GM12878 (cell line): ENCODE data around the gene CD101. TPM values are rescaled to one million over a fixed set of nuclear protein-coding genes. Genes with fewer than 3 reads are reported as not detected.

Source experiments
- ATAC-seq: fragments of 200-7000 bp; cut with Tn5 transposase; 3 replicates; pipeline ENCODE4 v1.9.1; 2020; ENCODE audit warnings: mild to moderate bottlenecking, moderate library complexity
- BruUV-seq: library from RNA; stranded (reverse); fragments of 400-500 nt; replicated peaks from 2 replicates; lab custom pipeline; 2021; lab: Mats Ljungman, UMichigan
- CTCF ChIA-PET: fragments of 300-600 bp; sonication (Branson Sonifier 250); formaldehyde crosslinking; extraction: SDS; loops from one replicate; lab custom pipeline; 2021; ENCODE audit warnings: inconsistent platforms; lab: Yijun Ruan, JAX
- POLR2A ChIA-PET: fragments of 350-600 bp; formaldehyde crosslinking; extraction: SDS; loops from one replicate; lab custom pipeline; 2021; ENCODE audit warnings: inconsistent platforms; lab: Charles Lee
- RAD21 ChIA-PET: fragments of 300-600 bp; sonication (Branson Sonifier 250); formaldehyde crosslinking; loops from one replicate; lab custom pipeline; 2023; ENCODE audit warnings: antibody characterized with exemption; ENCODE audit not compliant: unreplicated experiment; lab: Charles Lee
- SMC1A ChIA-PET: fragments of 300-600 bp; sonication (Branson Sonifier 250); formaldehyde crosslinking; loops from one replicate; lab custom pipeline; 2023; ENCODE audit not compliant: unreplicated experiment, uncharacterized antibody; lab: Charles Lee
- DNase-seq: peaks from one replicate; pipeline ENCODE4 v3.0.0-alpha.2; 2011; ENCODE audit warnings: low read depth, low spot score
- FAIRE-seq: peaks from 3 replicates; lab custom pipeline; 2011; peaks lifted over from hg19 to GRCh38; lab: Jason Lieb, UNC
- H2AFZ ChIP-seq: 2 replicates; pipeline ENCODE4 v1.6.0; 2011; ENCODE audit warnings: low read depth, low read length, control low read depth; ENCODE audit not compliant: control insufficient read depth
- H3K27ac ChIP-seq: 2 replicates; pipeline ENCODE4 v1.5.1; 2011; ENCODE audit warnings: control low read depth; ENCODE audit not compliant: control insufficient read depth, insufficient read depth
- H3K27me3 ChIP-seq, 2 experiments: replicated peaks in 1 of 2; 2 replicates each; pipeline versions ENCODE4 v1.6.0 to v1.6.1; 2011; ENCODE audit warnings: low read length in 1 of 2; ENCODE audit not compliant: control insufficient read depth in 2 of 2, insufficient read depth in 2 of 2
- H3K36me3 ChIP-seq, 2 experiments: 2 replicates each; pipeline ENCODE4 v1.5.1; 2011; ENCODE audit warnings: low read length in 1 of 2; ENCODE audit not compliant: control insufficient read depth in 2 of 2, insufficient read depth in 2 of 2
- H3K4me1 ChIP-seq: 2 replicates; pipeline ENCODE4 v1.6.1; 2011; ENCODE audit warnings: mild to moderate bottlenecking, low read length, moderate library complexity, mixed read lengths; ENCODE audit not compliant: control insufficient read depth, insufficient read depth
- H3K4me2 ChIP-seq: 2 replicates; pipeline ENCODE4 v1.6.0; 2011; ENCODE audit warnings: control low read depth; ENCODE audit not compliant: control insufficient read depth, insufficient read depth
- H3K4me3 ChIP-seq: fragments of 200-600 bp; sonication (generic); 2 replicates; pipeline ENCODE4 v1.5.1; 2016
- H3K79me2 ChIP-seq: 2 replicates; pipeline ENCODE4 v1.6.0; 2011; ENCODE audit warnings: low read length; ENCODE audit not compliant: control insufficient read depth, insufficient read depth
- H3K9ac ChIP-seq: 2 replicates; pipeline ENCODE4 v1.8.0; 2011; ENCODE audit warnings: low read length, control low read depth, mixed read lengths; ENCODE audit not compliant: control insufficient read depth, insufficient read depth
- H3K9me3 ChIP-seq: replicated peaks from 3 replicates; pipeline ENCODE4 v1.5.1; 2011; ENCODE audit warnings: mild to moderate bottlenecking, low read length; ENCODE audit not compliant: control insufficient read depth, insufficient read depth
- H4K20me1 ChIP-seq: 2 replicates; pipeline ENCODE4 v1.6.0; 2011; ENCODE audit not compliant: control insufficient read depth, insufficient read depth
- CREB1 ChIP-seq: IDR thresholded peaks from 2 replicates; pipeline ENCODE4 v1.6.1; 2012; ENCODE audit warnings: low read depth, mild to moderate bottlenecking, inconsistent platforms
- GATAD2B ChIP-seq: fragments of 450-650 bp; conservative IDR thresholded peaks from 2 replicates; pipeline ENCODE4 v1.6.1; 2017; ENCODE audit warnings: low read depth, mild to moderate bottlenecking, moderate library complexity
- IKZF1 ChIP-seq: fragments of 450-650 bp; conservative IDR thresholded peaks from 2 replicates; pipeline ENCODE4 v1.6.1; 2017; ENCODE audit warnings: antibody characterized with exemption, mild to moderate bottlenecking
- MXI1 ChIP-seq: fragments of 150-350 bp; IDR thresholded peaks from 2 replicates; pipeline ENCODE4 v1.6.1; 2011; ENCODE audit warnings: low read depth, mild to moderate bottlenecking, inconsistent platforms, low read length, improper control_type of control experiment
- NR2C2 ChIP-seq: IDR thresholded peaks from 2 replicates; pipeline ENCODE4 v1.6.1; 2011; ENCODE audit warnings: borderline replicate concordance, low read depth; ENCODE audit not compliant: control insufficient read depth, insufficient read length
- PAX5 ChIP-seq: IDR thresholded peaks from 2 replicates; pipeline ENCODE4 v1.6.1; 2011; ENCODE audit warnings: low read depth, low read length, borderline replicate concordance
- RCOR1 ChIP-seq: conservative IDR thresholded peaks from 2 replicates; pipeline ENCODE4 v1.6.1; 2012; ENCODE audit warnings: low read depth, low read length, improper control_type of control experiment
- RUNX3 ChIP-seq: IDR thresholded peaks from 2 replicates; pipeline ENCODE4 v1.6.1; 2012; ENCODE audit warnings: low read length, inconsistent platforms
- SPI1 ChIP-seq: IDR thresholded peaks from 2 replicates; pipeline ENCODE4 v1.6.1; 2011; ENCODE audit warnings: low read depth, mild to moderate bottlenecking, low read length, moderate library complexity, borderline replicate concordance; ENCODE audit not compliant: insufficient read depth
- YY1 ChIP-seq: IDR thresholded peaks from 2 replicates; pipeline ENCODE4 v1.6.1; 2011; ENCODE audit warnings: low read depth, mild to moderate bottlenecking, low read length
- WGBS: methylation state at CpG from one replicate; pipeline ENCODE4 v1.1.6; 2016; ENCODE audit warnings: low lambda C conversion rate; ENCODE audit not compliant: insufficient replicate concordance, insufficient coverage; ENCODE audit errors: missing lambda C conversion rate; 5-methylcytosine and 5-hydroxymethylcytosine counted together
- in situ Hi-C: fragments of 300-500 bp; cut with MboI; formaldehyde crosslinking; loops from 9 replicates; pipeline ENCODE4 v1.14.3; 2018; ENCODE audit warnings: mixed read lengths
- intact Hi-C: fragments of 100-400 bp; cut with micrococcal nuclease; formaldehyde crosslinking; loops from one replicate; pipeline ENCODE4 v1.14.2; 2022; ENCODE audit not compliant: unreplicated experiment
- polyA plus RNA-seq, 11 experiments: library from polyadenylated mRNA; depleted of rRNA in 4 of 11; unstranded in 6 of 11; stranded (reverse) in 5 of 11; fragments of >200 nt; fragmentation: Nextera tagmentation in 4 of 11; fragmentation: Illumina TruSeq in 1 of 11; extraction: Ambion mirVana in 4 of 11; extraction: Trizol in 1 of 11; gene quantifications; 1 replicate in 1 of 11; 2 replicates in 10 of 11; pipeline versions ENCODE4 v1.2.1 to v1.2.3, GENCODE V29; 2011 to 2016; ENCODE audit warnings: inconsistent platforms in 2 of 11, missing spikeins in 2 of 11, low read depth in 1 of 11
- total RNA-seq, 4 experiments: library from RNA; depleted of rRNA in 3 of 4; stranded (reverse); fragments of >200 nt in 3 of 4; fragmentation: Illumina TruSeq in 1 of 4; extraction: Trizol in 1 of 4; gene quantifications; 2 replicates each; pipeline versions ENCODE4 v1.2.1 to v1.2.3, GENCODE V29; 2013 to 2021
- TF ChIP-seq, protein P1 (sequence below): fragments of 450-650 bp; formaldehyde crosslinking; IDR thresholded peaks from 2 replicates; pipeline ENCODE4 v1.4.0; 2020; ENCODE audit warnings: mild to moderate bottlenecking, moderate library complexity

CD101 gene
- total and polyA plus RNA-seq, 10 of the 15 experiments (the other 5 are each of a cell fraction or from before 2014, with no cell fraction given) = 0.56 to 7.9 (median 2.9) TPM

DNA sequence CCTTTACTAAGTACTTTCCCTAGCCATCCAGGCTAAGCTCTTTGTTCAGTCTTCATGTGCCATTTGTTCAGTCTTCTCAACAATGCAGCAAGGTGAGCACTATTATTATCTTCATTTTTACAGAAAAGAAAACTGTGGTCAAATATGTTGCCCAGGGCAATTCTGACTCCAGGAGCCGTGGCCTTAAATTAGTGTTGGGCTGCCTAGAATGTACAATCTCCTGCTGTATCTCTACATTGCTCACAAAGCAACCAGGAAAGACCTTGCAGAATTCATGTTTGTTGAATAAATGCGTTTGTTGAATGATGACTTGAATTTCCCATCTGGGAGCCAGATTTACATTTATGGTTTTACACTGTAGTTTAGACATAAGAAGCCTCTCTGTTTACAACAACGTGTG lies 14.2 kb downstream of the CD101 start:
- intact Hi-C loops = no loop called here
- POLR2A ChIA-PET = interaction anchor here (0.5 kb wide), 1 partner anchor 169 kb away, joined by 3 read pairs; no protein-coding TSS in a partner anchor
- Histone ChIP-seq H3K4me2 (no peak overlapping the region), H2AFZ (no peak overlapping the region), H3K27me3 (no peaks in the 10 kb centered on the region), H3K27ac (no peak overlapping the region), H3K4me3 (no peak overlapping the region), H3K4me1 (peaks cover 5% of the 10 kb centered on the region; the same call in 1 of the 2 replicates), H3K9ac (no peak overlapping the region), H3K36me3 (no peaks in the 10 kb centered on the region; a peak in 1 of 4 replicates), H4K20me1 (no peaks in the 10 kb centered on the region), H3K9me3 (no peaks in the 10 kb centered on the region), H3K79me2 (no peaks in the 10 kb centered on the region)
- no peak for FAIRE-seq
- SMC1A ChIA-PET = no interaction called here
- RAD21 ChIA-PET = interaction anchor here (2.0 kb wide), 1 partner anchor 12 kb away, joined by 5 read pairs; no protein-coding TSS in a partner anchor
- no peak for ATAC-seq
- CTCF ChIA-PET = interaction anchor here (1.4 to 2.7 kb wide), 2 partner anchors 10 to 11 kb away, joined by 3 to 9 read pairs; no protein-coding TSS in a partner anchor
- no TSS peak for BruUV-seq
- TF ChIP-seq IKZF1 = no peak
- no peak for TF ChIP-seq GATAD2B
- TF ChIP-seq CREB1 = no peak
- TF ChIP-seq YY1 = no peak
- TF ChIP-seq, protein P1, sequence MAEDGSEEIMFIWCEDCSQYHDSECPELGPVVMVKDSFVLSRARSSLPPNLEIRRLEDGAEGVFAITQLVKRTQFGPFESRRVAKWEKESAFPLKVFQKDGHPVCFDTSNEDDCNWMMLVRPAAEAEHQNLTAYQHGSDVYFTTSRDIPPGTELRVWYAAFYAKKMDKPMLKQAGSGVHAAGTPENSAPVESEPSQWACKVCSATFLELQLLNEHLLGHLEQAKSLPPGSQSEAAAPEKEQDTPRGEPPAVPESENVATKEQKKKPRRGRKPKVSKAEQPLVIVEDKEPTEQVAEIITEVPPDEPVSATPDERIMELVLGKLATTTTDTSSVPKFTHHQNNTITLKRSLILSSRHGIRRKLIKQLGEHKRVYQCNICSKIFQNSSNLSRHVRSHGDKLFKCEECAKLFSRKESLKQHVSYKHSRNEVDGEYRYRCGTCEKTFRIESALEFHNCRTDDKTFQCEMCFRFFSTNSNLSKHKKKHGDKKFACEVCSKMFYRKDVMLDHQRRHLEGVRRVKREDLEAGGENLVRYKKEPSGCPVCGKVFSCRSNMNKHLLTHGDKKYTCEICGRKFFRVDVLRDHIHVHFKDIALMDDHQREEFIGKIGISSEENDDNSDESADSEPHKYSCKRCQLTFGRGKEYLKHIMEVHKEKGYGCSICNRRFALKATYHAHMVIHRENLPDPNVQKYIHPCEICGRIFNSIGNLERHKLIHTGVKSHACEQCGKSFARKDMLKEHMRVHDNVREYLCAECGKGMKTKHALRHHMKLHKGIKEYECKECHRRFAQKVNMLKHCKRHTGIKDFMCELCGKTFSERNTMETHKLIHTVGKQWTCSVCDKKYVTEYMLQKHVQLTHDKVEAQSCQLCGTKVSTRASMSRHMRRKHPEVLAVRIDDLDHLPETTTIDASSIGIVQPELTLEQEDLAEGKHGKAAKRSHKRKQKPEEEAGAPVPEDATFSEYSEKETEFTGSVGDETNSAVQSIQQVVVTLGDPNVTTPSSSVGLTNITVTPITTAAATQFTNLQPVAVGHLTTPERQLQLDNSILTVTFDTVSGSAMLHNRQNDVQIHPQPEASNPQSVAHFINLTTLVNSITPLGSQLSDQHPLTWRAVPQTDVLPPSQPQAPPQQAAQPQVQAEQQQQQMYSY (CRISPR knock-in tag) = no peak
- TF ChIP-seq RCOR1 = no peak
- no peak for TF ChIP-seq SPI1
- no peak for TF ChIP-seq NR2C2
- TF ChIP-seq MXI1 = no peak
- TF ChIP-seq RUNX3 = no peak
- no peak for TF ChIP-seq PAX5
- no peak for DNase-seq
- in situ Hi-C loops = no loop called here
- 29% methylated on average over 3 of the region's 3 CpGs for WGBS
